Panc1 (cell line): ENCODE measurements around the gene SUPT3H. TPM values are rescaled to one million over a fixed set of nuclear protein-coding genes. Genes with fewer than 3 reads are reported as not detected.
"Not testable (repeated sequence)": the region's sequence is repeated elsewhere in the genome, so short reads cannot be mapped to it uniquely, and the experiment has no call there.

Source experiments
- ATAC-seq: fragments of 200-7000 bp; cut with Tn5 transposase; 2 replicates; pipeline ENCODE4 v1.9.1; 2020; ENCODE audit warnings: mild to moderate bottlenecking, moderate library complexity
- BruUV-seq: library from RNA; stranded (reverse); fragments of 400-500 nt; replicated peaks from 2 replicates; lab custom pipeline; 2021; lab: Mats Ljungman, UMichigan
- CTCF ChIA-PET: fragments of 300-600 bp; sonication (Branson Sonifier 250); formaldehyde crosslinking; loops from one replicate; lab custom pipeline; 2022; ENCODE audit warnings: antibody characterized with exemption; lab: Charles Lee
- POLR2A ChIA-PET: fragments of 300-600 bp; sonication (Branson Sonifier 250); formaldehyde crosslinking; loops from one replicate; lab custom pipeline; 2022; ENCODE audit warnings: antibody characterized with exemption; lab: Charles Lee
- DNase-seq: peaks from one replicate; pipeline ENCODE4 v3.0.0-alpha.2; 2010; ENCODE audit warnings: low read depth, low spot score
- H3K27ac ChIP-seq: 2 replicates; pipeline ENCODE4 v1.5.1; 2011; ENCODE audit warnings: mild to moderate bottlenecking, low read length, inconsistent platforms
- H3K27me3 ChIP-seq: fragments of 200-500 bp; sonication (Bioruptor generic); 2 replicates; pipeline ENCODE4 v1.6.0; 2014; ENCODE audit warnings: low read length, inconsistent platforms; ENCODE audit not compliant: control insufficient read depth, insufficient read depth
- H3K36me3 ChIP-seq: fragments of 200-500 bp; sonication (Bioruptor generic); 2 replicates; pipeline ENCODE4 v1.5.1; 2014; ENCODE audit warnings: inconsistent platforms, mild to moderate bottlenecking, low read length, moderate library complexity; ENCODE audit not compliant: control insufficient read depth, insufficient read depth
- H3K4me1 ChIP-seq: 2 replicates; pipeline ENCODE4 v1.5.1; 2011; ENCODE audit warnings: inconsistent platforms, mild to moderate bottlenecking, low read length, moderate library complexity; ENCODE audit not compliant: control insufficient read depth, insufficient read depth
- H3K4me3 ChIP-seq, 2 experiments: 2 replicates each; pipeline ENCODE4 v1.5.1; 2011 to 2012; ENCODE audit warnings: low read depth in 2 of 2, low read length in 2 of 2, mild to moderate bottlenecking in 2 of 2, inconsistent platforms in 1 of 2, moderate library complexity in 1 of 2
- H3K9me3 ChIP-seq: fragments of 200-500 bp; sonication (Bioruptor generic); 2 replicates; pipeline ENCODE4 v1.5.1; 2014; ENCODE audit warnings: low read depth, mild to moderate bottlenecking, inconsistent platforms, low read length, moderate library complexity; ENCODE audit not compliant: control insufficient read depth, insufficient read depth
- POLR2AphosphoS5 ChIP-seq: IDR thresholded peaks from 2 replicates; pipeline ENCODE4 v1.6.1; 2012; ENCODE audit warnings: mild to moderate bottlenecking, low read depth, low read length, moderate library complexity
- SIN3A ChIP-seq: IDR thresholded peaks from 2 replicates; pipeline ENCODE4 v1.6.1; 2012; ENCODE audit warnings: low read depth, mild to moderate bottlenecking, low read length, moderate library complexity, borderline replicate concordance; ENCODE audit not compliant: insufficient read depth
- TCF7L2 ChIP-seq: IDR thresholded peaks from 2 replicates; pipeline ENCODE4 v1.6.1; 2011; ENCODE audit warnings: mild to moderate bottlenecking, low read depth, low read length, inconsistent platforms
- in situ Hi-C: cut with HindIII; loops from 2 replicates; pipeline ENCODE4 v1.10.0; 2016; ENCODE audit warnings: low sequenced_read_pairs, low pct_unique_long_range_greater_than_20kb
- intact Hi-C: fragments of 100-400 bp; cut with micrococcal nuclease; formaldehyde crosslinking; loops from one replicate; pipeline ENCODE4 v1.10.0; 2022; ENCODE audit not compliant: unreplicated experiment
- total RNA-seq: library from RNA; stranded (reverse); gene quantifications from one replicate; pipeline ENCODE4 v1.2.1, GENCODE V29; 2021; ENCODE audit not compliant: unreplicated experiment
- TF ChIP-seq, protein P1 (sequence below), 2 experiments: IDR thresholded peaks; 2 replicates each; pipeline ENCODE4 v1.6.1; 2011 to 2012; ENCODE audit warnings: low read depth in 2 of 2, control low read depth in 1 of 2, low read length in 1 of 2, mild to moderate bottlenecking in 1 of 2, moderate library complexity in 1 of 2; ENCODE audit not compliant: insufficient read depth in 1 of 2
- TF ChIP-seq, protein P2 (sequence below): fragments of 450-650 bp; IDR thresholded peaks from 2 replicates; pipeline ENCODE4 v1.5.1; 2017; ENCODE audit warnings: mild to moderate bottlenecking

Gene SUPT3H
- total RNA-seq, 1 experiment from 2014 or later: 11.0 TPM

DNA sequence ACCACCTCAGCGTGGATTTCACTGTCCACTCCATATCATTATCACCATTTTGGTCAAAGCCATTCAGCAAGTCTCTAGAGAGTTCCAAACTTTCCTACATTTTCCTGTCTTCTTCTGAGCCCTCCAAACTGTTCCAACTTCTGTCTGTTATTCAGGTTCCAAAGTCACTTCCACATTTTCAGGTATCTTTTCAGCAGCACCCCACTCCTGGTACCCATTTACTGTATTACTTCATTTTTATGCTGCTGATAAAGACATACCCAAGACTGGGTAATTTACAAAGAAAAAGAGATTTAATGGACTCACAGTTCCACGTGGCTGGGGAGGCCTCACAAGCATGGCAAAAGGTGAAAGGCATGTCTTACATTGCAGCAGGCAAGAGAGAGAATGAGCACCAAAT is 512.5 kb downstream of the SUPT3H start:
- intact Hi-C loops, CTCF ChIA-PET, H3K27me3 ChIP-seq, ATAC-seq, H3K4me3 ChIP-seq, H3K36me3 ChIP-seq, in situ Hi-C loops, H3K4me1 ChIP-seq, DNase-seq, H3K27ac ChIP-seq, H3K9me3 ChIP-seq, BruUV-seq: not testable (repeated sequence)
- POLR2A ChIA-PET: interaction anchor here (0.7 kb wide), 1 partner anchor 308 kb away, joined by 15 read pairs; no protein-coding TSS in a partner anchor

DNA sequence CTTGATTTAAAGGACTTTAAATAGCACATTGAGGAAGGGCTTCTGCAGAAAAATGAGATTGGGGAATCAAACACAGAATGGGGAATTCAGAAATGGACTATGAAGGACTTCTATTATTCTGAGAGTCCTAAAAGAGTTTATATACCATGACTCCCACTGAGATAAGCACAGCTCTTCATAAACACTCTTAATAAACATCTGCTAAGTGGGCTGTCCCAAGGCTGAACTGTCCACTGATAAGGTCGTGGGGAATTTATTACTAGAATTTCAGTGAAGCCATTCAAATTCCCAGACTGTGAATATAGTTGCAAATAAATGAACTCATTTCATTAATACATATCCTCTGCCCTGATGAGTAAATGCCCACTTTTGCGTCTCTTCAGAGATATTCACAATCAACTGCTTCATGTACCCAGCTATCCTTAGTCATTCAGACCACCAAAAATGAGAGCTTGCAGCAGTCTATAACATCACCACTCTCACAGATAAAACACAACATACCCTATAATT is 517.8 kb downstream of the SUPT3H start:
- H3K27me3 ChIP-seq: no peaks in the 10 kb centered on the region
- H3K9me3 ChIP-seq: no peaks in the 10 kb centered on the region
- ChIA-PET POLR2A (no interaction called here), CTCF (interaction anchor here (0.6 kb wide), 1 partner anchor 953 kb away, joined by 3 read pairs; no protein-coding TSS in a partner anchor)
- H3K4me3 ChIP-seq: no peak overlapping the region
- H3K27ac ChIP-seq: no peak overlapping the region
- BruUV-seq: no TSS peak
- no peak for ATAC-seq
- no peaks in the 10 kb centered on the region for H3K36me3 ChIP-seq
- H3K4me1 ChIP-seq: no peaks in the 10 kb centered on the region
- DNase-seq: no peak
- TF ChIP-seq, protein P1, sequence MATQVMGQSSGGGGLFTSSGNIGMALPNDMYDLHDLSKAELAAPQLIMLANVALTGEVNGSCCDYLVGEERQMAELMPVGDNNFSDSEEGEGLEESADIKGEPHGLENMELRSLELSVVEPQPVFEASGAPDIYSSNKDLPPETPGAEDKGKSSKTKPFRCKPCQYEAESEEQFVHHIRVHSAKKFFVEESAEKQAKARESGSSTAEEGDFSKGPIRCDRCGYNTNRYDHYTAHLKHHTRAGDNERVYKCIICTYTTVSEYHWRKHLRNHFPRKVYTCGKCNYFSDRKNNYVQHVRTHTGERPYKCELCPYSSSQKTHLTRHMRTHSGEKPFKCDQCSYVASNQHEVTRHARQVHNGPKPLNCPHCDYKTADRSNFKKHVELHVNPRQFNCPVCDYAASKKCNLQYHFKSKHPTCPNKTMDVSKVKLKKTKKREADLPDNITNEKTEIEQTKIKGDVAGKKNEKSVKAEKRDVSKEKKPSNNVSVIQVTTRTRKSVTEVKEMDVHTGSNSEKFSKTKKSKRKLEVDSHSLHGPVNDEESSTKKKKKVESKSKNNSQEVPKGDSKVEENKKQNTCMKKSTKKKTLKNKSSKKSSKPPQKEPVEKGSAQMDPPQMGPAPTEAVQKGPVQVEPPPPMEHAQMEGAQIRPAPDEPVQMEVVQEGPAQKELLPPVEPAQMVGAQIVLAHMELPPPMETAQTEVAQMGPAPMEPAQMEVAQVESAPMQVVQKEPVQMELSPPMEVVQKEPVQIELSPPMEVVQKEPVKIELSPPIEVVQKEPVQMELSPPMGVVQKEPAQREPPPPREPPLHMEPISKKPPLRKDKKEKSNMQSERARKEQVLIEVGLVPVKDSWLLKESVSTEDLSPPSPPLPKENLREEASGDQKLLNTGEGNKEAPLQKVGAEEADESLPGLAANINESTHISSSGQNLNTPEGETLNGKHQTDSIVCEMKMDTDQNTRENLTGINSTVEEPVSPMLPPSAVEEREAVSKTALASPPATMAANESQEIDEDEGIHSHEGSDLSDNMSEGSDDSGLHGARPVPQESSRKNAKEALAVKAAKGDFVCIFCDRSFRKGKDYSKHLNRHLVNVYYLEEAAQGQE (IDR thresholded peaks at IDR 0.05; ENCODE audit: insufficient read depth in 1 of 2, low read depth in 2 of 2, low read length in 1 of 2): no peak
- TF ChIP-seq TCF7L2 (no peak), POLR2AphosphoS5 (no peak), SIN3A (no peak)
- TF ChIP-seq, protein P2, sequence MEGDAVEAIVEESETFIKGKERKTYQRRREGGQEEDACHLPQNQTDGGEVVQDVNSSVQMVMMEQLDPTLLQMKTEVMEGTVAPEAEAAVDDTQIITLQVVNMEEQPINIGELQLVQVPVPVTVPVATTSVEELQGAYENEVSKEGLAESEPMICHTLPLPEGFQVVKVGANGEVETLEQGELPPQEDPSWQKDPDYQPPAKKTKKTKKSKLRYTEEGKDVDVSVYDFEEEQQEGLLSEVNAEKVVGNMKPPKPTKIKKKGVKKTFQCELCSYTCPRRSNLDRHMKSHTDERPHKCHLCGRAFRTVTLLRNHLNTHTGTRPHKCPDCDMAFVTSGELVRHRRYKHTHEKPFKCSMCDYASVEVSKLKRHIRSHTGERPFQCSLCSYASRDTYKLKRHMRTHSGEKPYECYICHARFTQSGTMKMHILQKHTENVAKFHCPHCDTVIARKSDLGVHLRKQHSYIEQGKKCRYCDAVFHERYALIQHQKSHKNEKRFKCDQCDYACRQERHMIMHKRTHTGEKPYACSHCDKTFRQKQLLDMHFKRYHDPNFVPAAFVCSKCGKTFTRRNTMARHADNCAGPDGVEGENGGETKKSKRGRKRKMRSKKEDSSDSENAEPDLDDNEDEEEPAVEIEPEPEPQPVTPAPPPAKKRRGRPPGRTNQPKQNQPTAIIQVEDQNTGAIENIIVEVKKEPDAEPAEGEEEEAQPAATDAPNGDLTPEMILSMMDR: no peak
- in situ Hi-C loops (no loop called here), intact Hi-C loops (no loop called here)

DNA sequence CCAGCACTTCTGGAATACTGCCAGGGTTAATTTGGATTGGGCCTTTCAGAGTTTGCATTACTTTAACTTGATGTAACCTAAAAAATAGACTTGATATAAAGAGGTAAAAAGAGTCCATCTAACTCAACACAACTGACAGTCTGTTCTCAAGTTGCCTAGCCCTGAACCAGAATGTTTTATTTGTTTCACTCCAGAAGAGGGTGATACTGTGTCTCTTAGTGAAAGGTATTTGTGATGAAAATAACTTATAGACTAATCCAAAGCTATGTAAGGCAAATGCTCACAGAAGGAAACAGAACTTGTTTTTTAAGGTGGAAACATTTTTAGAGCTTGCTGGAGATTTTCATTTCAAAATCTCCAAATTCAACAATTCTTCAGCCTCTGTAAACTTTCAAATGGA is 518.7 kb downstream of the SUPT3H start:
- no peaks in the 10 kb centered on the region for H3K27me3 ChIP-seq
- no peak for TF ChIP-seq TCF7L2
- TF ChIP-seq, protein P2: no peak
- TF ChIP-seq POLR2AphosphoS5: no peak
- TF ChIP-seq SIN3A: no peak
- TF ChIP-seq, protein P1 (IDR thresholded peaks at IDR 0.05; ENCODE audit: insufficient read depth in 1 of 2, low read depth in 2 of 2, low read length in 1 of 2): no peak
- H3K9me3 ChIP-seq: no peaks in the 10 kb centered on the region
- H3K4me3 ChIP-seq: no peak overlapping the region
- no peaks in the 10 kb centered on the region for H3K36me3 ChIP-seq
- ChIA-PET POLR2A (no interaction called here), CTCF (interaction anchor here (0.6 to 0.9 kb wide), 2 partner anchors 9 to 954 kb away, joined by 3 to 4 read pairs; no protein-coding TSS in a partner anchor)
- in situ Hi-C loops (no loop called here), intact Hi-C loops (no loop called here)
- ATAC-seq: no peak
- no peak overlapping the region for H3K27ac ChIP-seq
- DNase-seq: no peak
- BruUV-seq: no TSS peak
- H3K4me1 ChIP-seq: no peaks in the 10 kb centered on the region
